CD4-positive, CD25-positive, alpha-beta regulatory T cell (primary cell): ENCODE results near the gene ARFGEF3. TPM values are rescaled to one million over a fixed set of nuclear protein-coding genes. Genes with fewer than 3 reads are reported as not detected.

ENCODE experiments used
- ATAC-seq, 2 donors: fragments of 150-1000 bp; cut with Tn5 transposase; one replicate each; pipeline ENCODE4 v1.10.0; 2021; ENCODE audit warnings: low read depth in 2 of 2, moderate number of reproducible peaks in 2 of 2, moderate library complexity in 1 of 2
- DNase-seq, 3 donors: peaks; one replicate each; pipeline versions ENCODE4 v3.0.0 to v3.0.0-alpha.2; 2012 to 2022; ENCODE audit warnings: mixed read lengths in 1 of 3
- H3K27ac ChIP-seq: one replicate; pipeline ENCODE4 v1.7.0; 2013; ENCODE audit warnings: mild to moderate bottlenecking, low read length; ENCODE audit not compliant: insufficient read depth, poor library complexity, severe bottlenecking
- H3K27me3 ChIP-seq: one replicate; pipeline ENCODE4 v1.7.0; 2013; ENCODE audit warnings: low read length; ENCODE audit not compliant: control insufficient read depth, insufficient read depth
- H3K36me3 ChIP-seq: one replicate; pipeline ENCODE4 v1.7.0; 2013; ENCODE audit warnings: mild to moderate bottlenecking, low read length, moderate library complexity; ENCODE audit not compliant: control insufficient read depth, insufficient read depth
- H3K4me1 ChIP-seq: 2 replicates; pipeline ENCODE4 v1.7.0; 2013; ENCODE audit warnings: mild to moderate bottlenecking, low read length; ENCODE audit not compliant: insufficient read depth, control insufficient read depth, poor library complexity, severe bottlenecking
- H3K4me3 ChIP-seq: one replicate; pipeline ENCODE4 v1.7.0; 2013; ENCODE audit warnings: low read depth, mild to moderate bottlenecking, low read length, moderate library complexity
- H3K9me3 ChIP-seq, 2 experiments: 1 replicate in 1 of 2; 2 replicates in 1 of 2; pipeline ENCODE4 v1.7.0; 2013; ENCODE audit warnings: low read length in 2 of 2, mild to moderate bottlenecking in 1 of 2, moderate library complexity in 1 of 2; ENCODE audit not compliant: control insufficient read depth in 2 of 2
- H3K27ac Mint-ChIP-seq, 3 donors: one replicate each; pipeline ENCODE4 v1.8.0; 2020 to 2022; ENCODE audit warnings: mild to moderate bottlenecking in 3 of 3, mixed read lengths in 3 of 3, moderate library complexity in 2 of 3
- H3K27me3 Mint-ChIP-seq: one replicate; pipeline ENCODE4 v1.8.0; 2022; ENCODE audit warnings: mild to moderate bottlenecking, mixed read lengths
- H3K36me3 Mint-ChIP-seq: one replicate; pipeline ENCODE4 v1.8.0; 2020; ENCODE audit warnings: mixed read lengths
- H3K4me1 Mint-ChIP-seq, 4 donors: one replicate each; pipeline ENCODE4 v1.8.0; 2020 to 2022; ENCODE audit warnings: mixed read lengths in 4 of 4, mild to moderate bottlenecking in 1 of 4
- H3K4me3 Mint-ChIP-seq, 4 donors: one replicate each; pipeline ENCODE4 v1.8.0; 2020 to 2022; ENCODE audit warnings: mild to moderate bottlenecking in 4 of 4, mixed read lengths in 4 of 4, moderate library complexity in 3 of 4
- H3K9me3 Mint-ChIP-seq, 7 donors: one replicate each; pipeline ENCODE4 v1.8.0; 2020 to 2022; ENCODE audit warnings: mixed read lengths in 7 of 7, mild to moderate bottlenecking in 3 of 7, moderate library complexity in 2 of 7
- polyA plus RNA-seq, 4 donors: library from polyadenylated mRNA; unstranded; fragments of 300-500 nt; fragmentation: Illumina TruSeq; gene quantifications; one replicate each; pipeline ENCODE4 v1.2.3, GENCODE V29; 2021
- total RNA-seq: library from RNA; stranded (reverse); gene quantifications from one replicate; pipeline ENCODE4 v1.2.3, GENCODE V29; 2022

The ARFGEF3 gene
- total and polyA plus RNA-seq, 5 donors from 2014 or later = not detected

GRCh38 chr6:138196122-138196738 lies 34.5 kb downstream of the ARFGEF3 start:
- Histone ChIP-seq H3K9me3 (no peaks in the 10 kb centered on the region), H3K36me3 (no peaks in the 10 kb centered on the region), H3K27ac (no peak overlapping the region), H3K4me1 (no peaks in the 10 kb centered on the region), H3K4me3 (no peak overlapping the region), H3K27me3 (no peaks in the 10 kb centered on the region)
- no peak for ATAC-seq
- H3K27me3 Mint-ChIP-seq = peaks cover 7% of the 10 kb centered on the region
- H3K4me3 Mint-ChIP-seq = no peak overlapping the region
- peaks cover 0 to 2% (median 0%) of the 10 kb centered on the region in 7 donors for H3K9me3 Mint-ChIP-seq
- H3K4me1 Mint-ChIP-seq = no peaks in the 10 kb centered on the region
- no peak overlapping the region for H3K27ac Mint-ChIP-seq
- no peaks in the 10 kb centered on the region for H3K36me3 Mint-ChIP-seq
- DNase-seq = no peak

GRCh38 chr6:138197570-138197969 lies 35.8 kb downstream of the ARFGEF3 start:
- Mint-ChIP-seq H3K27me3 (peaks cover 7% of the 10 kb centered on the region), H3K9me3 (peaks cover 0 to 2% (median 0%) of the 10 kb centered on the region in 7 donors), H3K4me1 (no peaks in the 10 kb centered on the region), H3K27ac (no peak overlapping the region), H3K4me3 (no peak overlapping the region), H3K36me3 (no peaks in the 10 kb centered on the region)
- Histone ChIP-seq H3K27me3 (no peaks in the 10 kb centered on the region), H3K4me1 (no peaks in the 10 kb centered on the region), H3K36me3 (no peaks in the 10 kb centered on the region), H3K27ac (no peak overlapping the region), H3K4me3 (no peak overlapping the region), H3K9me3 (no peaks in the 10 kb centered on the region)
- DNase-seq (no peak), ATAC-seq (no peak)

DNA sequence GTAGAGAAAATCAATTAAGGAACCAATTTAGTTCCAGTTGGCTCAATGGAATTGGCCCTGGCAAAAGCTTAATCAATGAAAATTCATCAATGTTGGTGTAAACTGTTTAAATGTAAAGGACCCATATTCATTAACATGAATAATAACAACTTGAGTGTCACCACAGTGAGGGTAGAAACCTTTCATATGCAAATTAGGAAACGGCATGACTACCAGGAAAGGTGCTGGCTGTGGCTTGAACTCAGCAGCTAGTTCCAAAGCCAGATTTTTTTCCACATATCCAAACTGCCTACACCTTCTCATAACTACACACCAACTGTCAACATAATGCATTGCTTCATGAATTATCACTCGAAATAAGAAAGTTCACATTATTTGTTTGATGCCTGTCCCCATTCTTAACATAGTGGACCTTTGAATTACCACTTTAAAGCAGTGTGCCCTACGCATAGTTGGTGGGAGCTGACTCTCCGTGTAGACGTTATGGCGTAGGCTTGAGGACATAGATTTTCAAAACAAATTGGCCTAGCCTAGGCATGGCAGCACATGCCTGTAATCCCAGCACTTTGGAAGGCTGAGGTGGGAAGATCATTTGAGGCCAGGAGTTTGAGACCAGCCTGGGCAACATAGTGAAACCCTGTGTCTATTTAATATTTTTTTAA lies 36.8 kb downstream of the ARFGEF3 start:
- Histone ChIP-seq H3K4me3 (no peak overlapping the region), H3K36me3 (no peaks in the 10 kb centered on the region), H3K27ac (no peak overlapping the region), H3K4me1 (no peaks in the 10 kb centered on the region), H3K9me3 (no peaks in the 10 kb centered on the region), H3K27me3 (no peaks in the 10 kb centered on the region)
- H3K9me3 Mint-ChIP-seq = peaks cover 0 to 2% (median 0%) of the 10 kb centered on the region in 7 donors
- H3K4me1 Mint-ChIP-seq = no peaks in the 10 kb centered on the region
- no peak overlapping the region for H3K4me3 Mint-ChIP-seq
- peaks cover 7% of the 10 kb centered on the region for H3K27me3 Mint-ChIP-seq
- no peak overlapping the region for H3K27ac Mint-ChIP-seq
- ATAC-seq = no peak
- H3K36me3 Mint-ChIP-seq = no peaks in the 10 kb centered on the region
- no peak for DNase-seq

- Histone ChIP-seq H3K4me1 (no peaks in the 10 kb centered on the region), H3K36me3 (no peaks in the 10 kb centered on the region), H3K27ac (no peak overlapping the region), H3K27me3 (peaks cover 3% of the 10 kb centered on the region), H3K9me3 (no peaks in the 10 kb centered on the region), H3K4me3 (no peak overlapping the region)
- ATAC-seq = no peak
- Mint-ChIP-seq H3K36me3 (no peaks in the 10 kb centered on the region), H3K27me3 (peaks cover 7% of the 10 kb centered on the region), H3K4me3 (no peak overlapping the region), H3K4me1 (no peaks in the 10 kb centered on the region), H3K9me3 (peaks cover 0 to 2% (median 0%) of the 10 kb centered on the region in 7 donors), H3K27ac (no peak overlapping the region)
- no peak for DNase-seq
These were observed 40.1 kb downstream of the ARFGEF3 start for GRCh38 chr6:138201836-138202235.

- Mint-ChIP-seq H3K4me1 (no peaks in the 10 kb centered on the region), H3K27ac (no peak overlapping the region), H3K27me3 (peaks cover 7% of the 10 kb centered on the region), H3K4me3 (no peak overlapping the region), H3K36me3 (no peaks in the 10 kb centered on the region), H3K9me3 (peaks cover 0 to 2% (median 0%) of the 10 kb centered on the region in 7 donors)
- no peak overlapping the region for H3K4me3 ChIP-seq
- ATAC-seq (no peak), DNase-seq (no peak)
- H3K36me3 ChIP-seq = no peaks in the 10 kb centered on the region
- no peaks in the 10 kb centered on the region for H3K4me1 ChIP-seq
- H3K27me3 ChIP-seq = peaks cover 3% of the 10 kb centered on the region
- H3K27ac ChIP-seq = no peak overlapping the region
- no peaks in the 10 kb centered on the region for H3K9me3 ChIP-seq
These were observed 41.6 kb downstream of the ARFGEF3 start for GRCh38 chr6:138203315-138203714.

GRCh38 chr6:138204303-138204702 lies 42.6 kb downstream of the ARFGEF3 start:
- peaks cover 0 to 2% (median 0%) of the 10 kb centered on the region in 7 donors for H3K9me3 Mint-ChIP-seq
- Histone ChIP-seq H3K36me3 (no peaks in the 10 kb centered on the region), H3K4me1 (no peaks in the 10 kb centered on the region), H3K27ac (no peak overlapping the region), H3K27me3 (peaks cover 3% of the 10 kb centered on the region), H3K4me3 (no peak overlapping the region), H3K9me3 (no peaks in the 10 kb centered on the region)
- no peak for ATAC-seq
- no peak overlapping the region for H3K27ac Mint-ChIP-seq
- no peak for DNase-seq
- no peaks in the 10 kb centered on the region for H3K4me1 Mint-ChIP-seq
- H3K4me3 Mint-ChIP-seq = no peak overlapping the region
- H3K27me3 Mint-ChIP-seq = peaks cover 7% of the 10 kb centered on the region
- H3K36me3 Mint-ChIP-seq = no peaks in the 10 kb centered on the region

GRCh38 chr6:138204792-138205384 lies 43.1 kb downstream of the ARFGEF3 start:
- H3K27me3 Mint-ChIP-seq = peaks cover 6% of the 10 kb centered on the region
- no peaks in the 10 kb centered on the region for H3K9me3 ChIP-seq
- no peaks in the 10 kb centered on the region for H3K4me1 Mint-ChIP-seq
- H3K36me3 ChIP-seq = no peaks in the 10 kb centered on the region
- no peak overlapping the region for H3K27ac ChIP-seq
- H3K4me1 ChIP-seq = no peaks in the 10 kb centered on the region
- ATAC-seq (no peak), DNase-seq (no peak)
- H3K4me3 ChIP-seq = no peak overlapping the region
- H3K4me3 Mint-ChIP-seq = no peak overlapping the region
- no peak overlapping the region for H3K27ac Mint-ChIP-seq
- peaks cover 0 to 2% (median 0%) of the 10 kb centered on the region in 7 donors for H3K9me3 Mint-ChIP-seq
- peaks cover 3% of the 10 kb centered on the region for H3K27me3 ChIP-seq
- H3K36me3 Mint-ChIP-seq = no peaks in the 10 kb centered on the region
